ENCODE data around the gene EPHA2.

The EPHA2 gene

GRCh38 chr1:16151995-16152384 is 3.9 kb downstream of the EPHA2 start:
- no peak overlapping the region for H3K27ac ChIP-seq
- H3K27me3 ChIP-seq: peaks cover 53% of the 10 kb centered on the region
- no peak overlapping the region for H3K9ac ChIP-seq
- H3K9me3 ChIP-seq: no peaks in the 10 kb centered on the region
- H3K36me3 ChIP-seq: no peaks in the 10 kb centered on the region
- H3K4me1 ChIP-seq: peaks cover 81% of the 10 kb centered on the region
- no peak overlapping the region for H3K4me3 ChIP-seq
- TF ChIP-seq Cebpa-rat (IDR thresholded peaks at IDR 0.05): no peak
- H3K4me2 ChIP-seq: peak overlapping the region; percentile 78
- peaks cover 44% of the 10 kb centered on the region for H4K20me1 ChIP-seq

GRCh38 chr1:16151196-16151994 is 4.5 kb downstream of the EPHA2 start:
- peaks cover 38% of the 10 kb centered on the region for H4K20me1 ChIP-seq
- no peak for TF ChIP-seq Cebpa-rat (IDR thresholded peaks at IDR 0.05)
- peaks cover 81% of the 10 kb centered on the region for H3K4me1 ChIP-seq
- H3K4me3 ChIP-seq: no peak overlapping the region
- H3K9ac ChIP-seq: 0 out of 2 replicates have a peak overlapping the region, but pooled peaks have one; percentile 34
- H3K36me3 ChIP-seq: no peaks in the 10 kb centered on the region
- H3K27ac ChIP-seq: peak overlapping the region; percentile 61
- no peaks in the 10 kb centered on the region for H3K9me3 ChIP-seq
- peaks cover 47% of the 10 kb centered on the region for H3K27me3 ChIP-seq
- peak overlapping the region; percentile 78 for H3K4me2 ChIP-seq

- H3K4me3 ChIP-seq: no peak overlapping the region
- H3K4me1 ChIP-seq: peaks cover 81% of the 10 kb centered on the region
- peaks cover 32% of the 10 kb centered on the region for H4K20me1 ChIP-seq
- no peak for TF ChIP-seq Cebpa-rat (IDR thresholded peaks at IDR 0.05)
- peak overlapping the region; percentile 34; the same call in 1 of the 2 replicates for H3K9ac ChIP-seq
- H3K27me3 ChIP-seq: peaks cover 43% of the 10 kb centered on the region
- no peaks in the 10 kb centered on the region for H3K9me3 ChIP-seq
- peak overlapping the region; percentile 61 for H3K27ac ChIP-seq
- peak overlapping the region; percentile 78 for H3K4me2 ChIP-seq
- no peaks in the 10 kb centered on the region for H3K36me3 ChIP-seq
Measured at GRCh38 chr1:16150508-16150907, 5.4 kb downstream of the EPHA2 start.

- Histone ChIP-seq H3K27ac (peak overlapping the region; percentile 61; the same call in 1 of the 2 replicates), H3K4me3 (no peak overlapping the region), H4K20me1 (peaks cover 32% of the 10 kb centered on the region), H3K27me3 (peaks cover 43% of the 10 kb centered on the region), H3K4me2 (peak overlapping the region; percentile 78), H3K36me3 (no peaks in the 10 kb centered on the region), H3K4me1 (peaks cover 81% of the 10 kb centered on the region), H3K9me3 (no peaks in the 10 kb centered on the region), H3K9ac (0 out of 2 replicates have a peak overlapping the region, but pooled peaks have one; percentile 34)
- TF ChIP-seq Cebpa-rat (IDR thresholded peaks at IDR 0.05): no peak
Measured at GRCh38 chr1:16149702-16150488, 6.0 kb downstream of the EPHA2 start.

- Histone ChIP-seq H4K20me1 (peaks cover 32% of the 10 kb centered on the region), H3K4me1 (peaks cover 81% of the 10 kb centered on the region), H3K27me3 (peaks cover 36% of the 10 kb centered on the region), H3K27ac (no peak overlapping the region), H3K4me2 (no peak overlapping the region), H3K36me3 (no peaks in the 10 kb centered on the region), H3K9me3 (no peaks in the 10 kb centered on the region), H3K4me3 (no peak overlapping the region), H3K9ac (no peak overlapping the region)
- TF ChIP-seq Cebpa-rat (IDR thresholded peaks at IDR 0.05): no peak
Measured at GRCh38 chr1:16149146-16149545, 6.7 kb downstream of the EPHA2 start.

GRCh38 chr1:16148329-16149092 is 7.4 kb downstream of the EPHA2 start:
- H3K4me2 ChIP-seq: no peak overlapping the region
- no peak overlapping the region for H3K4me3 ChIP-seq
- H3K36me3 ChIP-seq: no peaks in the 10 kb centered on the region
- no peak overlapping the region for H3K9ac ChIP-seq
- H3K27me3 ChIP-seq: peaks cover 30% of the 10 kb centered on the region
- TF ChIP-seq Cebpa-rat (IDR thresholded peaks at IDR 0.05): no peak
- no peak overlapping the region for H3K27ac ChIP-seq
- peaks cover 81% of the 10 kb centered on the region for H3K4me1 ChIP-seq
- peaks cover 32% of the 10 kb centered on the region; the same call in 1 of the 2 replicates for H4K20me1 ChIP-seq
- no peaks in the 10 kb centered on the region for H3K9me3 ChIP-seq

- H3K4me1 ChIP-seq: peaks cover 79% of the 10 kb centered on the region
- H3K9ac ChIP-seq: no peak overlapping the region
- no peak overlapping the region for H3K27ac ChIP-seq
- no peaks in the 10 kb centered on the region for H3K9me3 ChIP-seq
- H3K4me3 ChIP-seq: no peak overlapping the region
- H3K36me3 ChIP-seq: no peaks in the 10 kb centered on the region
- no peak for TF ChIP-seq Cebpa-rat (IDR thresholded peaks at IDR 0.05)
- H3K27me3 ChIP-seq: peaks cover 18% of the 10 kb centered on the region
- peak overlapping the region; percentile 97 for H3K4me2 ChIP-seq
- H4K20me1 ChIP-seq: peaks cover 25% of the 10 kb centered on the region; the same call in 1 of the 2 replicates
Measured at GRCh38 chr1:16147156-16147926, 8.5 kb downstream of the EPHA2 start.

- peak overlapping the region; percentile 43; the same call in 1 of the 2 replicates for H3K9ac ChIP-seq
- no peak overlapping the region for H3K4me3 ChIP-seq
- H3K27ac ChIP-seq: no peak overlapping the region
Measured at GRCh38 chr1:16146279-16147155, 9.4 kb downstream of the EPHA2 start.

More at GRCh38 chr1:16146279-16147155, 9.4 kb downstream of the EPHA2 start:
- Histone ChIP-seq H3K9me3 (no peaks in the 10 kb centered on the region), H3K36me3 (no peaks in the 10 kb centered on the region), H3K27me3 (peaks cover 12% of the 10 kb centered on the region), H3K4me2 (peak overlapping the region; percentile 97), H4K20me1 (peaks cover 32% of the 10 kb centered on the region; the same call in 1 of the 2 replicates), H3K4me1 (peaks cover 79% of the 10 kb centered on the region)
- TF ChIP-seq Cebpa-rat (IDR thresholded peaks at IDR 0.05): no peak
